ENCODE results near the gene PTPRQ. TPM values are rescaled to one million over a fixed set of nuclear protein-coding genes. Genes with fewer than 3 reads are reported as not detected.
A peak's percentile ranks its signal among the peaks of the same experiment; 100 is the strongest.
"Not testable (repeated sequence)": the region's sequence is repeated elsewhere in the genome, so short reads cannot be mapped to it uniquely, and the experiment has no call there.

The PTPRQ gene
- total RNA-seq, 1 experiment from 2014 or later, result not detected

- H3K27ac ChIP-seq (ENCODE audit: low read length), result no peak overlapping the region
- H4K20me1 ChIP-seq (ENCODE audit: insufficient read depth, low read depth, low read length), result no peaks in the 10 kb centered on the region
- DNase-seq, result no peak
- no peaks in the 10 kb centered on the region for H3K9me2 ChIP-seq (replicated peaks; ENCODE audit: insufficient read depth, low read length)
- H3K36me3 ChIP-seq (ENCODE audit: insufficient read depth, low read length), result no peaks in the 10 kb centered on the region
- no peaks in the 10 kb centered on the region for H3K79me2 ChIP-seq (ENCODE audit: low read length)
- no peak overlapping the region for H3K9ac ChIP-seq (ENCODE audit: low read length)
- H3K4me2 ChIP-seq (ENCODE audit: low read depth, low read length, poor library complexity, severe bottlenecking), result no peak overlapping the region
- no peaks in the 10 kb centered on the region for H3K9me3 ChIP-seq (ENCODE audit: low read length)
- H2AFZ ChIP-seq (ENCODE audit: low read length), result no peak overlapping the region
- no peak overlapping the region for H3K4me3 ChIP-seq (ENCODE audit: low read length)
- no peaks in the 10 kb centered on the region for H3K4me1 ChIP-seq (ENCODE audit: low read length)
- no peaks in the 10 kb centered on the region for H3K27me3 ChIP-seq (ENCODE audit: low read length)
Observed at GRCh38 chr12:80445083-80445793, 1.2 kb downstream of the PTPRQ start.

GRCh38 chr12:80456513-80456912 lies 12.5 kb downstream of the PTPRQ start:
- Histone ChIP-seq H3K4me2 (ENCODE audit: low read depth, low read length, poor library complexity, severe bottlenecking) (no peak overlapping the region), H3K27me3 (ENCODE audit: low read length) (no peaks in the 10 kb centered on the region), H3K36me3 (ENCODE audit: insufficient read depth, low read length) (no peaks in the 10 kb centered on the region), H3K9me3 (ENCODE audit: low read length) (no peaks in the 10 kb centered on the region), H3K27ac (ENCODE audit: low read length) (no peak overlapping the region), H3K4me1 (ENCODE audit: low read length) (no peaks in the 10 kb centered on the region), H2AFZ (ENCODE audit: low read length) (no peak overlapping the region), H3K9me2 (replicated peaks; ENCODE audit: insufficient read depth, low read length) (no peaks in the 10 kb centered on the region), H3K4me3 (ENCODE audit: low read length) (no peak overlapping the region), H4K20me1 (ENCODE audit: insufficient read depth, low read depth, low read length) (no peaks in the 10 kb centered on the region), H3K79me2 (ENCODE audit: low read length) (no peaks in the 10 kb centered on the region), H3K9ac (ENCODE audit: low read length) (no peak overlapping the region)
- no peak for DNase-seq

GRCh38 chr12:80460972-80461371 lies 16.9 kb downstream of the PTPRQ start:
- Histone ChIP-seq H3K9ac (ENCODE audit: low read length) (no peak overlapping the region), H2AFZ (ENCODE audit: low read length) (no peak overlapping the region), H3K4me1 (ENCODE audit: low read length) (no peaks in the 10 kb centered on the region), H3K36me3 (ENCODE audit: insufficient read depth, low read length) (no peaks in the 10 kb centered on the region), H3K27ac (ENCODE audit: low read length) (no peak overlapping the region), H3K27me3 (ENCODE audit: low read length) (no peaks in the 10 kb centered on the region), H3K9me3 (ENCODE audit: low read length) (no peaks in the 10 kb centered on the region), H3K79me2 (ENCODE audit: low read length) (no peaks in the 10 kb centered on the region), H3K4me2 (ENCODE audit: low read depth, low read length, poor library complexity, severe bottlenecking) (no peak overlapping the region), H3K9me2 (replicated peaks; ENCODE audit: insufficient read depth, low read length) (no peaks in the 10 kb centered on the region), H4K20me1 (ENCODE audit: insufficient read depth, low read depth, low read length) (no peaks in the 10 kb centered on the region), H3K4me3 (ENCODE audit: low read length) (no peak overlapping the region)
- no peak for DNase-seq

DNA sequence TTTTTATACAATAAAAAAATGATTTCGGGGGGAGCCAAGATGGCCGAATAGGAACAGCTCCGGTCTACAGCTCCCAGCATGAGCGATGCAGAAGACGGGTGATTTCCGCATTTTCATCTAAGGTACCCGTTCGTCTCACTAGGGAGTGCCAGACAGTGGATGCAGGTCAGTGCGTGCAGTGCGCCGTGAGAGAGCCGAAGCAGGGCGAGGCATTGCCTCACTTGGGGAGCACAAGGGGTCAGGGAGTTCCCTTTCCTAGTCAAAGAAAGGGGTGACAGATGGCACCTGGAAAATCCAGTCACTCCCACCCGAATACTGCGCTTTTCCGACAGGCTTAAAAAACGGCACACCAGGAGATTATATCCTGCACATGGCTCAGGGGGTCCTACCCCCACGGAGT lies 17.8 kb downstream of the PTPRQ start:
- not testable (repeated sequence) for H3K79me2 ChIP-seq (ENCODE audit: low read length); H3K9ac ChIP-seq (ENCODE audit: low read length); DNase-seq; H3K4me3 ChIP-seq (ENCODE audit: low read length); H3K27ac ChIP-seq (ENCODE audit: low read length); H4K20me1 ChIP-seq (ENCODE audit: insufficient read depth, low read depth, low read length); H2AFZ ChIP-seq (ENCODE audit: low read length); H3K9me2 ChIP-seq (replicated peaks; ENCODE audit: insufficient read depth, low read length); H3K27me3 ChIP-seq (ENCODE audit: low read length); H3K9me3 ChIP-seq (ENCODE audit: low read length); H3K4me2 ChIP-seq (ENCODE audit: low read depth, low read length, poor library complexity, severe bottlenecking); H3K36me3 ChIP-seq (ENCODE audit: insufficient read depth, low read length); H3K4me1 ChIP-seq (ENCODE audit: low read length)

DNA sequence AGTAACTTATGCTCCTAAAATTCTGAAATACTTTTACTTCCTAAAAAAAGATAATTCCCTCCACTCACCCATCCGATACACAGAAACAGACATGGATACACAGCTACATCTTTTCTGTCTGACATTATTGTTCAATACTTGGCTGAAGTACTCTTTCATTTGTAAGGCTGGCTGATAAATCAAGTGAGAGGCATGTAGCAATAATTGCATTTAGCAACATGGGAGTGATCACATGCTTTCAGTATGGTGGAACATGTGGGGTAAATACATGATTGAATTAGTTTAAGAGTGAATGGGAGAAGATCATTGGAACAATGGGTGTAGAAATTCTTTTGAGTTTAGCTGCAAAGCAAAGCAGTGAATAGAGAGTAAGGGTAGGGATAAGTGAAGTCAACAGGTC lies 25.6 kb downstream of the PTPRQ start:
- Histone ChIP-seq H3K4me1 (ENCODE audit: low read length) (no peaks in the 10 kb centered on the region), H3K4me2 (ENCODE audit: low read depth, low read length, poor library complexity, severe bottlenecking) (no peak overlapping the region), H3K9me3 (ENCODE audit: low read length) (no peaks in the 10 kb centered on the region), H3K27me3 (ENCODE audit: low read length) (no peaks in the 10 kb centered on the region), H3K27ac (ENCODE audit: low read length) (no peak overlapping the region), H3K4me3 (ENCODE audit: low read length) (no peak overlapping the region), H3K9me2 (replicated peaks; ENCODE audit: insufficient read depth, low read length) (no peaks in the 10 kb centered on the region), H2AFZ (ENCODE audit: low read length) (no peak overlapping the region), H3K79me2 (ENCODE audit: low read length) (no peaks in the 10 kb centered on the region), H4K20me1 (ENCODE audit: insufficient read depth, low read depth, low read length) (no peaks in the 10 kb centered on the region), H3K36me3 (ENCODE audit: insufficient read depth, low read length) (no peaks in the 10 kb centered on the region), H3K9ac (ENCODE audit: low read length) (no peak overlapping the region)
- no peak for DNase-seq

DNA sequence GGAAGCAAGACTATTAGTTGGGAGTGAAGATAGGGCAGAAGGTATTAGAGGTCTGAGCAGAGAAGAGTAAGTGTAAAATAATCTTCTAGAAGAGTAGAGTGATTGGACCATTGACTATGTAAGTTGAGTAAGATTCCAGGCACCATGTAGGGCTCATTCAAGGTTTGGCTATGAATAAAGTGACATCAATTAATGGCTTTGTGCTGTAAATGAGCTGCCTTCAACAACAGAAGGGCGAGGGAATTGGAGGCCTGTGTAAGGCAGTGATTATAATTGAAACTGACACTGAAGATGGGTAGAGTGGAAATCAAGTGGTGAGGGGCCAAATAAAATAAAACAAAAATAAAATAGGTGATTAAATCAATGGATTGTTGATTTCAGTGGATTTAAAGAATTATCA lies 26.4 kb downstream of the PTPRQ start:
- Histone ChIP-seq H3K9me3 (ENCODE audit: low read length) (no peaks in the 10 kb centered on the region), H3K9me2 (replicated peaks; ENCODE audit: insufficient read depth, low read length) (no peaks in the 10 kb centered on the region), H3K79me2 (ENCODE audit: low read length) (no peaks in the 10 kb centered on the region), H3K36me3 (ENCODE audit: insufficient read depth, low read length) (no peaks in the 10 kb centered on the region), H3K4me2 (ENCODE audit: low read depth, low read length, poor library complexity, severe bottlenecking) (no peak overlapping the region), H2AFZ (ENCODE audit: low read length) (no peak overlapping the region), H3K27me3 (ENCODE audit: low read length) (no peaks in the 10 kb centered on the region), H4K20me1 (ENCODE audit: insufficient read depth, low read depth, low read length) (no peaks in the 10 kb centered on the region), H3K27ac (ENCODE audit: low read length) (no peak overlapping the region), H3K9ac (ENCODE audit: low read length) (no peak overlapping the region), H3K4me1 (ENCODE audit: low read length) (no peaks in the 10 kb centered on the region), H3K4me3 (ENCODE audit: low read length) (no peak overlapping the region)
- no peak for DNase-seq

DNA sequence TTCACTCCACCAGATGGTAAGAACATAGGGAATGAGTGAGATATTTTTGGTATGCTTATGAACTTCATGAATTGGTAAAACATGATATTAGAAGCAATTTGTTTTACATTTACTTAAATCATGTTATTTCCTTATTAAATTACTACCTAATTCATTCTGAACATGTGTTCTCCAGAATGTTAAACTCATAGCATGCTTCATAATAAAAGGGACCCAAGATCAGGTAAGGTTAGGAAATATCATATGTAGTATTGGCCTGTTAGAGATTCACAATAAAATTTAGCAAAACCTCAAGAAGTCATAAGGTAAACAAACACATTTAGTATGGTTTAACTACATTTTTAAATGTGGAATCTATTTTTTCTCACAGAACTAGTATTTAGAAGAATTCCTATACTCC lies 28.2 kb downstream of the PTPRQ start:
- no peaks in the 10 kb centered on the region for H3K36me3 ChIP-seq (ENCODE audit: insufficient read depth, low read length)
- H3K9me2 ChIP-seq (replicated peaks; ENCODE audit: insufficient read depth, low read length), result no peaks in the 10 kb centered on the region
- no peak overlapping the region for H3K4me3 ChIP-seq (ENCODE audit: low read length)
- H3K4me1 ChIP-seq (ENCODE audit: low read length), result no peaks in the 10 kb centered on the region
- no peak overlapping the region for H3K9ac ChIP-seq (ENCODE audit: low read length)
- H3K79me2 ChIP-seq (ENCODE audit: low read length), result no peaks in the 10 kb centered on the region
- no peaks in the 10 kb centered on the region for H3K27me3 ChIP-seq (ENCODE audit: low read length)
- no peaks in the 10 kb centered on the region for H4K20me1 ChIP-seq (ENCODE audit: insufficient read depth, low read depth, low read length)
- no peak overlapping the region for H2AFZ ChIP-seq (ENCODE audit: low read length)
- no peak overlapping the region for H3K27ac ChIP-seq (ENCODE audit: low read length)
- H3K9me3 ChIP-seq (ENCODE audit: low read length), result no peaks in the 10 kb centered on the region
- H3K4me2 ChIP-seq (ENCODE audit: low read depth, low read length, poor library complexity, severe bottlenecking), result no peak overlapping the region
- no peak for DNase-seq

GRCh38 chr12:80472911-80473500 lies 29.0 kb downstream of the PTPRQ start:
- H3K9me3 ChIP-seq (ENCODE audit: low read length), result no peaks in the 10 kb centered on the region
- H3K36me3 ChIP-seq (ENCODE audit: insufficient read depth, low read length), result no peaks in the 10 kb centered on the region
- H3K27me3 ChIP-seq (ENCODE audit: low read length), result no peaks in the 10 kb centered on the region
- no peak overlapping the region for H3K27ac ChIP-seq (ENCODE audit: low read length)
- H3K4me1 ChIP-seq (ENCODE audit: low read length), result no peaks in the 10 kb centered on the region
- no peak overlapping the region for H3K4me2 ChIP-seq (ENCODE audit: low read depth, low read length, poor library complexity, severe bottlenecking)
- peak; percentile 88 for DNase-seq
- H4K20me1 ChIP-seq (ENCODE audit: insufficient read depth, low read depth, low read length), result no peaks in the 10 kb centered on the region
- H3K79me2 ChIP-seq (ENCODE audit: low read length), result no peaks in the 10 kb centered on the region
- no peaks in the 10 kb centered on the region for H3K9me2 ChIP-seq (replicated peaks; ENCODE audit: insufficient read depth, low read length)
- H3K4me3 ChIP-seq (ENCODE audit: low read length), result no peak overlapping the region
- H3K9ac ChIP-seq (ENCODE audit: low read length), result no peak overlapping the region
- no peak overlapping the region for H2AFZ ChIP-seq (ENCODE audit: low read length)

Data from Karpas-422 (cell line).